ENCODE results near the gene PHACTR1. TPM values are rescaled to one million over a fixed set of nuclear protein-coding genes. Genes with fewer than 3 reads are reported as not detected.

Gene PHACTR1
- total RNA-seq, 2 donors from 2014 or later = 0.14 to 1.6 TPM

DNA sequence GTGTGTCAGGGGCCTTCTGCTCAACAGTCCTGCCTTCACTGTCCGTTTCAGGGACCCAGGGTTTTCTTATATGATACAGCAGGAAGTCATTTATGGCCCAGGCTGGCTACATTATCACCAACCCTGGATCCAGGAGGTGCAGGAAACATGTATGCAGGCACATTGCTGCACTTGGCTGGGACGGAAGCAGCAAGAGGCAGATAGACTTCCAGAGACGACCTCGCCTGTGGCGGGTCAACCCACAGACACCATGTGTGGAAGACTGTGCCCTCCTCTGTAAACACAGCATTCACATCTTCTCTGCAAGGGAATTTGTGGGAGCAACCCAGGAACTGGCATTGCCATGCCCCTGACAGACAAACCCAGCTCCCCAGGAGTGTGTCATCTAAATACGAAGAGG is 568.1 kb downstream of the PHACTR1 start:
- DNase-seq (ENCODE audit: low spot score) (no peak), ATAC-seq (no peak)
- peaks cover 0 to 4% of the 10 kb centered on the region in 2 donors for H3K4me1 Mint-ChIP-seq (ENCODE audit: low read depth in 2 of 2)
- H3K4me3 Mint-ChIP-seq = no peak overlapping the region
- H3K27ac Mint-ChIP-seq = no peak overlapping the region
- H3K36me3 Mint-ChIP-seq = no peaks in the 10 kb centered on the region
- no peaks in the 10 kb centered on the region for H3K9me3 Mint-ChIP-seq
- H3K27me3 Mint-ChIP-seq = no peaks in the 10 kb centered on the region

DNA sequence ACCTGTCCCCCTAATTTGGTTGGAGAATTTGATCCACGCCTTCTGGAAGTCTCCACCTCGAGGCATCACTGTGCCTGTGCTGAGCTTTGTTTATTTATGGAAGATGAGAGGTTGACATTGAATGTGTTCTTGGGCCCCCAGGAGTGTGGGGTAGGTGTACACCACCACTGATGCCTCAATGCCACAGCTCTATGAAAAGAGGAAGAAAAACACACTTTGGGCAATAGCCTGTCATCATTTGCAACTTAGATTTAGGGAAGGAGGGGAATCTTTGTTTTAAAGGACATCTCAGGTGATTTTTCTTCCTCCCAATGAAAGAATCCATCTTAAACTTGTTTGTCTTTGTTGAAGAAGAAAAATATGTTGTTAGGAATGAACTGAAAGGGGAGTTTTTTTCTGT is 569.1 kb downstream of the PHACTR1 start:
- no peak for ATAC-seq
- Mint-ChIP-seq H3K36me3 (no peaks in the 10 kb centered on the region), H3K27me3 (no peaks in the 10 kb centered on the region), H3K4me1 (ENCODE audit: low read depth in 2 of 2) (peaks cover 0 to 4% of the 10 kb centered on the region in 2 donors), H3K9me3 (no peaks in the 10 kb centered on the region), H3K27ac (peak overlapping the region in 1 of 2 donors; percentile 18), H3K4me3 (no peak overlapping the region)
- no peak for DNase-seq (ENCODE audit: low spot score)

DNA sequence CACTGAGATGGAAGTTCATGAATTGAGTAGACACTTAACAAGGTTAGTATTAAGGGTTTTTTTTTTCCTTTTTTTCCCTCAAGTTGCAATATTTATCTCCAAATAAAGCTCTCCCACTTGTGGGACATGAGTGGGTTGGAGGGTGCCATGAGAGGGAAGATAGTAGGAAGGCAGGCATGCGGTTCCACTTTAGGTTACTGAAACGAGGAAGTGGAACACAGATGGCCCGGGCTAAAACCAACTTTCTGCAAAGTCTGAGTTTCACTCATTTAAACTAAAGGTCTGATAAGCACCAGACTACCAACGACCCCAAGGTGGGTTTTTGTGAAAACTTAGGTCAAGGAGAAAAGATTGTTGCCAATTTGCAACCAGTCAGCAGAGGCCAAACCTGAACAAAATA is 569.6 kb downstream of the PHACTR1 start:
- H3K4me3 Mint-ChIP-seq = no peak overlapping the region
- H3K27ac Mint-ChIP-seq = no peak overlapping the region

GRCh38 chr6:13287104-13287503 is 570.5 kb downstream of the PHACTR1 start:
- Mint-ChIP-seq H3K4me3 (no peak overlapping the region), H3K27me3 (no peaks in the 10 kb centered on the region), H3K27ac (no peak overlapping the region), H3K36me3 (no peaks in the 10 kb centered on the region), H3K9me3 (no peaks in the 10 kb centered on the region), H3K4me1 (ENCODE audit: low read depth in 2 of 2) (peaks cover 0 to 4% of the 10 kb centered on the region in 2 donors)
- ATAC-seq (no peak), DNase-seq (ENCODE audit: low spot score) (no peak)

More for the DNA sequence above, 569.6 kb downstream of the PHACTR1 start:
- Mint-ChIP-seq H3K36me3 (no peaks in the 10 kb centered on the region), H3K4me1 (ENCODE audit: low read depth in 2 of 2) (peaks cover 0 to 4% of the 10 kb centered on the region in 2 donors), H3K9me3 (no peaks in the 10 kb centered on the region), H3K27me3 (no peaks in the 10 kb centered on the region)
- no peak for ATAC-seq
- DNase-seq (ENCODE audit: low spot score) = no peak

- Mint-ChIP-seq H3K4me1 (ENCODE audit: low read depth in 2 of 2) (peaks cover 0 to 4% of the 10 kb centered on the region in 2 donors), H3K27ac (no peak overlapping the region), H3K27me3 (no peaks in the 10 kb centered on the region), H3K9me3 (no peaks in the 10 kb centered on the region), H3K4me3 (no peak overlapping the region), H3K36me3 (no peaks in the 10 kb centered on the region)
- ATAC-seq (no peak), DNase-seq (ENCODE audit: low spot score) (no peak)
Measured at GRCh38 chr6:13288481-13288880, 571.9 kb downstream of the PHACTR1 start.

DNA sequence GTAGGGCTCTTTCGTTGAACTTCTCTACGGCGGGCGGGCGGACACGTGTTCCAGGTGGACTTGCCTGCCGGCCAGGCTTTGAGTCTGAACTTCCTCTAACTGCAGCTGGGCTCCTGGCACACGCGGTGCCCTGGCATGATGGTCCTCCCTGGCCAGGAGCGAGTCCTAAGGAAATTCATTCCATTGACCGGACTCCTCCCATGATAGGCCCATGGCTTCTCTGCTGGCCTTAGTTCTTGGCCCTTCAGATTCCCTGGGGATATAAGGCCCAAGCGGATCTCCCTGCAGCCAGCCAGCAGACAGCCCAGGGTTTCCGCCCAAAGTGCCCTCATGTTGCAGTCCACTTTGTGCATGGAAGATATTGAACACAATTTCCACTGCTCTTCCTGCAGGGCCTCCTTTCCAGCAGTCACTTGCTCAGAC is 572.4 kb downstream of the PHACTR1 start:
- H3K4me1 Mint-ChIP-seq (ENCODE audit: low read depth in 2 of 2) = peaks cover 0 to 4% of the 10 kb centered on the region in 2 donors
- no peak overlapping the region for H3K4me3 Mint-ChIP-seq
- H3K9me3 Mint-ChIP-seq = no peaks in the 10 kb centered on the region
- no peaks in the 10 kb centered on the region for H3K27me3 Mint-ChIP-seq
- H3K27ac Mint-ChIP-seq = no peak overlapping the region
- no peak for DNase-seq (ENCODE audit: low spot score)
- ATAC-seq = no peak
- H3K36me3 Mint-ChIP-seq = no peaks in the 10 kb centered on the region

DNA sequence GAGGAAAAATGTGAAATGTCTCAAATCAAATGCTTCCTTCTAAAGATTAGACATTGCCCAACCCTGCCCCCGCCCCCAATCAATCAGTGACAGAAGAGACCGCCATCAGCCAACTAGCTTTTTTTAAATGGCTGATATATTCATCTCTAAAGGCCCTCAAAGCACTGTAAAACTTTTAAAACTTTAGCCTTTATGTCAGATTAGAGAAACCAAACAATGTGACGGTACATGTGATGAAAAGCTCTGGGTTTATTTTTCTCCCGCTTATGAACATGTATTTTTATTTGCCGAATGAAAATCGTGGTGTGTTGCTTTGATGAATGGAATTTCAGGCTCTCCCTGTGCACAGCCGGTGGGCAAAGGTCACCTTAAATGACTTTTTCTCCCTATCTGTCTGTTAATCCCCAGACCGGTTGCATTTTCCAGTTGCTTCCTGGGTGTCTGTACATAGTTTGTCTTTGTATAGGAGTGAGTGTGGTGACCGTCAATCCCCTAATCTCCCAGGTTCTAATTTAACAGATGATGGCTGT is 573.3 kb downstream of the PHACTR1 start:
- H3K4me3 Mint-ChIP-seq = no peak overlapping the region
- DNase-seq (ENCODE audit: low spot score) = no peak
- peaks cover 6% of the 10 kb centered on the region for H3K36me3 Mint-ChIP-seq
- H3K9me3 Mint-ChIP-seq = no peaks in the 10 kb centered on the region
- no peaks in the 10 kb centered on the region for H3K4me1 Mint-ChIP-seq (ENCODE audit: low read depth in 2 of 2)
- no peak overlapping the region for H3K27ac Mint-ChIP-seq
- no peak for ATAC-seq
- H3K27me3 Mint-ChIP-seq = no peaks in the 10 kb centered on the region

DNA sequence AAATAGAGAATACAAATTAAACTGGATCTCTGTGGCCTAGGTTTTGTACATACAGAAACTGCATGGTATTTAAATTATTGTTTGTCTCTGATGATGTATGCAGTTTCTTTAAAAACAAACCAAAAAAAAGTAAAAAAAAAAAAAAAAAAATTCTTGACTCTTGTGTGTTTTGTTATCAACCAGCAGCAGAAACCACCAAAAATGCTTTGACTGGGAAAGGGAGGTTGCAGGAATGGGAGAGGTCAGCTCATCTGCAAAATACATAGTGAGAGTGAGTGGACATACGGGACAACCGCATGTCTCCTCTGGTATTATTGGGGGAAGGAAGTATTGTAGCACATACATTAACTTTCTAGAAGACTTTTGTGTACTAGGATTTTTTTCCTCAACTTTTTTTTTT is 573.8 kb downstream of the PHACTR1 start:
- Mint-ChIP-seq H3K36me3 (peaks cover 10% of the 10 kb centered on the region), H3K4me1 (ENCODE audit: low read depth in 2 of 2) (peaks cover 2 to 4% of the 10 kb centered on the region in 2 donors), H3K27ac (no peak overlapping the region), H3K27me3 (no peaks in the 10 kb centered on the region), H3K4me3 (no peak overlapping the region), H3K9me3 (no peaks in the 10 kb centered on the region)
- no peak for ATAC-seq
- DNase-seq (ENCODE audit: low spot score) = no peak

DNA sequence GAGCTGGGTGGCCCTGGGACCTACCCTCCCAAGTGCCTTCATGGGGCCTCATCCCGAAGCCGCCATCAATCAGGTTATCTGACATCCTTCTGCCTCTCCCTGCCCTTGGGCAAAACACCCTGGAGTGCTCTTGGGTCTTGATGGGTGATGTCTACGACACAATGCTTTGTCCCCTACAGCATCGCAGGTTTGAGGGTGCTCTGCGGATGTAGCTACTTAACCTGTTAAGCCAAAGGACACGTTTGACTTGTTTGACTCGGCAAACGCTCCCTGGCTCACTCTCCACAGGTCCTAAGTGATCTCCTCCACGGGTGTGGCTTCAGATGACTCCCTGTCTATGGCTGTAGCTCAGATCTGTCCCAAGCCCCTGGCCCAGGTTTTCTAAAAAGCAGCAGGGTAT is 576.2 kb downstream of the PHACTR1 start:
- H3K27ac Mint-ChIP-seq = no peak overlapping the region
- no peak overlapping the region for H3K4me3 Mint-ChIP-seq
- DNase-seq (ENCODE audit: low spot score) = no peak
- H3K27me3 Mint-ChIP-seq = no peaks in the 10 kb centered on the region
- H3K36me3 Mint-ChIP-seq = peaks cover 11% of the 10 kb centered on the region
- H3K4me1 Mint-ChIP-seq (ENCODE audit: low read depth in 2 of 2) = peaks cover 2 to 5% of the 10 kb centered on the region in 2 donors
- no peak for ATAC-seq
- H3K9me3 Mint-ChIP-seq = no peaks in the 10 kb centered on the region

DNA sequence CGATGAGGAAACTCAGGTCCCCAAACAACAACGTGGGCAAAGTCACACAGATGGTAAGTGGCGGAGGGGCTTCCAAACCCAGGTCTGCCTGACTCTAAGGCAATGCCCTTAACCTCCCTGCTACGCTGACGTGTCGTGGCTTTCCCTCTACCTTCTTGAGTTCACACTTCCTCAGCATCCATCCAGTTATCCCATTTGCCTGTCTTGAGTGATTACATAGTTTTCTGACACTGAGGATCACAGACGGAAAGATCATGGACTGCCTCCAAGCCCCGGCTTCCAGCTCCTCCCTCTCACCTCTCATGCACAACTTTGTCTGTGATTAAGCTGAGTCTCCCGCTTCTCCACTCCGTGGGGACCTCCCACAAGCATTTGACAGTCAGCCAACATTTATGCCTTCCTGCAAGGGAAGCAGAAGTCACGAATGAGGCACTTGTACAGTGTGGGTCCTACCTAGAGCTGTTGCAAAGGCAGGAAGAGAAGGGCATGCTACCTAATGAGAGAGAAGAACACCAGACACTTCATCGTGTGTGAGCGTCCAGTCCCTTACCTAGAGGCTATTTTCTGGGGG is 578.0 kb downstream of the PHACTR1 start:
- DNase-seq (ENCODE audit: low spot score) (no peak), ATAC-seq (no peak)
- Mint-ChIP-seq H3K36me3 (peaks cover 17% of the 10 kb centered on the region), H3K4me1 (ENCODE audit: low read depth in 2 of 2) (peaks cover 5% of the 10 kb centered on the region in 2 donors), H3K27me3 (no peaks in the 10 kb centered on the region), H3K4me3 (no peak overlapping the region), H3K27ac (no peak overlapping the region), H3K9me3 (no peaks in the 10 kb centered on the region)

GRCh38 chr6:13295576-13295975 is 579.0 kb downstream of the PHACTR1 start:
- Mint-ChIP-seq H3K4me1 (ENCODE audit: low read depth in 2 of 2) (peaks cover 5 to 8% of the 10 kb centered on the region in 2 donors), H3K36me3 (peaks cover 20% of the 10 kb centered on the region), H3K4me3 (no peak overlapping the region), H3K27me3 (no peaks in the 10 kb centered on the region), H3K27ac (no peak overlapping the region), H3K9me3 (no peaks in the 10 kb centered on the region)
- no peak for ATAC-seq
- no peak for DNase-seq (ENCODE audit: low spot score)

DNA sequence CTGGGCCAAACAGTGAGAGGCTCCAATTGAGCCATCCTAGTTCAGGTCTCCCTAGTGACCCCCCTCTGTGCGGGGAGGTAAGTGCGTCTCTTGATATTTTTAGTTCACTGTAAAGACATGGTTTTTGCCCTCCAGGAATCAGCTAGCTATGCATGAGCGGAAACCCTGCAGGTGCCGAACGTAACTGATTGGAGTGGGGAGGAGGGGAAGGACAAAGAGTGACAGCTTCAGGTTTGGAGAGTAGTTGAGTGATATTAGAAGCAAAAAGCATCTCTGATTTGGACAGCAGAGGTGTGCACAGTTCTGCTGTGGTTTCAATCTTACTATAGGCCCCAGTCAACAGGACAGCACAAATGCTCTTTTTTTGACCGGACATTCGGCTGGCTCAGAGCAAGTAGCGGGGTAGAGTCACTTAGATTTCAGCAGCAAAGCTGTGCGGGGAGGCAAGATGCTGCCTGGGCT is 580.0 kb downstream of the PHACTR1 start:
- Mint-ChIP-seq H3K4me3 (no peak overlapping the region), H3K36me3 (peaks cover 24% of the 10 kb centered on the region), H3K4me1 (ENCODE audit: low read depth in 2 of 2) (peaks cover 8 to 14% of the 10 kb centered on the region in 2 donors), H3K9me3 (no peaks in the 10 kb centered on the region), H3K27ac (no peak overlapping the region), H3K27me3 (no peaks in the 10 kb centered on the region)
- no peak for ATAC-seq
- no peak for DNase-seq (ENCODE audit: low spot score)

DNA sequence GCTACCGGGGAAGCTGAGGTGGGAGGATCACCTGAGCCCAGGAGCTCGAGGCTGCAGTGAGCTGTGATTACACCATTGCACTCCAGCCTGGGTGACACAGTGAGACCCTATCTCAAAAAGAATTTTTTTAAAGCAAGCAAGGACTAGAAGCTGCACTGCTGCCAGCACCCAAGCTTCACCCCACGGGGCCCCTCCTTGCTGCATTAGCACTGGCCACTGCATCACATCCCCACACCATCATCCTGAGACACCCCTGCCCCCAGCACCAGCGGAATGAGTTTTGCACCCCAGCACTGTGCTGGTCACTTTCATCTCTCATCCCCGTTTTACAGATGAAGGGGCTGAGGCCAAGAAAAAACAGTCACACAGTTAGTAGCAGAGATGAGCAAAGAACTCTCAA is 580.8 kb downstream of the PHACTR1 start:
- H3K27ac Mint-ChIP-seq = no peak overlapping the region
- no peak overlapping the region for H3K4me3 Mint-ChIP-seq

GRCh38 chr6:13298446-13298845 is 581.9 kb downstream of the PHACTR1 start:
- Mint-ChIP-seq H3K36me3 (peaks cover 24% of the 10 kb centered on the region), H3K27ac (no peak overlapping the region), H3K9me3 (no peaks in the 10 kb centered on the region), H3K27me3 (no peaks in the 10 kb centered on the region), H3K4me1 (ENCODE audit: low read depth in 2 of 2) (peaks cover 26 to 31% of the 10 kb centered on the region in 2 donors), H3K4me3 (no peak overlapping the region)
- no peak for ATAC-seq
- DNase-seq (ENCODE audit: low spot score) = no peak

More for the DNA sequence above, 580.8 kb downstream of the PHACTR1 start:
- Mint-ChIP-seq H3K9me3 (no peaks in the 10 kb centered on the region), H3K36me3 (peaks cover 24% of the 10 kb centered on the region), H3K4me1 (ENCODE audit: low read depth in 2 of 2) (peaks cover 16 to 20% of the 10 kb centered on the region in 2 donors), H3K27me3 (no peaks in the 10 kb centered on the region)
- DNase-seq (ENCODE audit: low spot score) (peak; percentile 5), ATAC-seq (no peak)

- no peak for DNase-seq (ENCODE audit: low spot score)
- Mint-ChIP-seq H3K4me1 (ENCODE audit: low read depth in 2 of 2) (peaks cover 34 to 38% of the 10 kb centered on the region in 2 donors), H3K9me3 (no peaks in the 10 kb centered on the region), H3K4me3 (no peak overlapping the region), H3K36me3 (peaks cover 23% of the 10 kb centered on the region), H3K27ac (no peak overlapping the region), H3K27me3 (no peaks in the 10 kb centered on the region)
- no peak for ATAC-seq
Measured at GRCh38 chr6:13299403-13299821, 582.8 kb downstream of the PHACTR1 start.

Data from natural killer cell treated with Interleukin-12 subunit alpha and Interleukin-12 subunit beta and Interleukin-15 and Interleukin-18, amount 100 ng/mL, for 72 hours (primary cell).